ENCODE data around the gene DYNLRB1.
A peak's percentile ranks its signal among the peaks of the same experiment; 100 is the strongest.

Gene DYNLRB1

GRCh38 chr20:34535857-34536256, 19.6 kb downstream of the DYNLRB1 start:
- TF ChIP-seq SIN3A (IDR thresholded peaks at IDR 0.05; ENCODE audit: borderline replicate concordance, insufficient read depth, low read length) = no peak
- TF ChIP-seq FOXP2 (optimal IDR thresholded peaks at IDR 0.05; ENCODE audit: borderline replicate concordance, extremely low read depth, extremely low read length, insufficient read depth) = no peak
- TF ChIP-seq TAF1 (IDR thresholded peaks at IDR 0.05; ENCODE audit: borderline replicate concordance, insufficient read depth, low read length) = no peak
- no peak for TF ChIP-seq POLR2AphosphoS5 (IDR thresholded peaks at IDR 0.05; ENCODE audit: low read depth, low read length)
- no peak for TF ChIP-seq REST (IDR thresholded peaks at IDR 0.05; ENCODE audit: insufficient read depth in 1 of 2, low read depth in 2 of 2, low read length in 2 of 2)

- peak; percentile 59 for TF ChIP-seq FOXP2 (optimal IDR thresholded peaks at IDR 0.05; ENCODE audit: borderline replicate concordance, extremely low read depth, extremely low read length, insufficient read depth)
- no peak for TF ChIP-seq POLR2AphosphoS5 (IDR thresholded peaks at IDR 0.05; ENCODE audit: low read depth, low read length)
Observed at GRCh38 chr20:34536798-34537394, 20.7 kb downstream of the DYNLRB1 start.

GRCh38 chr20:34537651-34538050, 21.4 kb downstream of the DYNLRB1 start:
- TF ChIP-seq TAF1 (IDR thresholded peaks at IDR 0.05; ENCODE audit: borderline replicate concordance, insufficient read depth, low read length) (no peak), SIN3A (IDR thresholded peaks at IDR 0.05; ENCODE audit: borderline replicate concordance, insufficient read depth, low read length) (no peak), POLR2AphosphoS5 (IDR thresholded peaks at IDR 0.05; ENCODE audit: low read depth, low read length) (no peak), REST (IDR thresholded peaks at IDR 0.05; ENCODE audit: insufficient read depth in 1 of 2, low read depth in 2 of 2, low read length in 2 of 2) (no peak), FOXP2 (optimal IDR thresholded peaks at IDR 0.05; ENCODE audit: borderline replicate concordance, extremely low read depth, extremely low read length, insufficient read depth) (no peak)

- TF ChIP-seq REST (IDR thresholded peaks at IDR 0.05; ENCODE audit: insufficient read depth in 1 of 2, low read depth in 2 of 2, low read length in 2 of 2) (no peak), SIN3A (IDR thresholded peaks at IDR 0.05; ENCODE audit: borderline replicate concordance, insufficient read depth, low read length) (no peak), POLR2AphosphoS5 (IDR thresholded peaks at IDR 0.05; ENCODE audit: low read depth, low read length) (no peak), FOXP2 (optimal IDR thresholded peaks at IDR 0.05; ENCODE audit: borderline replicate concordance, extremely low read depth, extremely low read length, insufficient read depth) (no peak), TAF1 (IDR thresholded peaks at IDR 0.05; ENCODE audit: borderline replicate concordance, insufficient read depth, low read length) (no peak)
Observed at GRCh38 chr20:34538671-34539123, 22.5 kb downstream of the DYNLRB1 start.

GRCh38 chr20:34539756-34540155, 23.5 kb downstream of the DYNLRB1 start:
- TF ChIP-seq TAF1 (IDR thresholded peaks at IDR 0.05; ENCODE audit: borderline replicate concordance, insufficient read depth, low read length) (no peak), POLR2AphosphoS5 (IDR thresholded peaks at IDR 0.05; ENCODE audit: low read depth, low read length) (no peak), FOXP2 (optimal IDR thresholded peaks at IDR 0.05; ENCODE audit: borderline replicate concordance, extremely low read depth, extremely low read length, insufficient read depth) (no peak), SIN3A (IDR thresholded peaks at IDR 0.05; ENCODE audit: borderline replicate concordance, insufficient read depth, low read length) (no peak), REST (IDR thresholded peaks at IDR 0.05; ENCODE audit: insufficient read depth in 1 of 2, low read depth in 2 of 2, low read length in 2 of 2) (no peak)
